ENCODE measurements around the gene DOCK1.

DNA sequence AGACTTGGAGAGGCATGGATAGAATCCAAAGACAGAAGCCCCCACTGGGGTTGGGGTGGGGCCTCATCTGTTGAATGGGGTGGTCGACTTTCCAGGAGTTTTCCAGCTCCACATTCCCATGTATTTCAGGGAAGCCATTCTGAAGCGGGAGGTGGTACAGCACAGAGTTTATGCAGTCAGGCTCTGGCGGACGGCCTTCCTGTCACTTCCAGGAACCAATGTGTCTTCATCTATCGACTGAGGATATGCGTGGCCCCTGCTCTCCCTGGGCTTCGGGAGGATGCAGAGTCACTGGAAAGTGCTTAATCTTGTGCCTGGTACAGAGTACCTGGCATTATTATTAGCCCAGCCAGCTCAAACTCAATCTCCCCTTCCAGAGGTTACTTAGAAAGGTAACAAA is 26.3 kb downstream of the DOCK1 start:
- TF ChIP-seq POLR2A (IDR thresholded peaks at IDR 0.05; ENCODE audit: extremely low read depth, insufficient read length) (no peak), CTCF (IDR thresholded peaks at IDR 0.05; ENCODE audit: low read depth, low read length) (no peak), MAX (IDR thresholded peaks at IDR 0.05; ENCODE audit: low read depth, low read length) (no peak), MYC (IDR thresholded peaks at IDR 0.05; ENCODE audit: low read depth, low read length) (no peak)

Data from NB4 (cell line).